Measurements from ENCODE around the gene KLHL17. TPM values are rescaled to one million over a fixed set of nuclear protein-coding genes. Genes with fewer than 3 reads are reported as not detected.

The KLHL17 gene
- polyA plus RNA-seq, 2 of the 4 experiments (the other 2 are of a cell fraction) = 5.7 to 21.6 TPM

DNA sequence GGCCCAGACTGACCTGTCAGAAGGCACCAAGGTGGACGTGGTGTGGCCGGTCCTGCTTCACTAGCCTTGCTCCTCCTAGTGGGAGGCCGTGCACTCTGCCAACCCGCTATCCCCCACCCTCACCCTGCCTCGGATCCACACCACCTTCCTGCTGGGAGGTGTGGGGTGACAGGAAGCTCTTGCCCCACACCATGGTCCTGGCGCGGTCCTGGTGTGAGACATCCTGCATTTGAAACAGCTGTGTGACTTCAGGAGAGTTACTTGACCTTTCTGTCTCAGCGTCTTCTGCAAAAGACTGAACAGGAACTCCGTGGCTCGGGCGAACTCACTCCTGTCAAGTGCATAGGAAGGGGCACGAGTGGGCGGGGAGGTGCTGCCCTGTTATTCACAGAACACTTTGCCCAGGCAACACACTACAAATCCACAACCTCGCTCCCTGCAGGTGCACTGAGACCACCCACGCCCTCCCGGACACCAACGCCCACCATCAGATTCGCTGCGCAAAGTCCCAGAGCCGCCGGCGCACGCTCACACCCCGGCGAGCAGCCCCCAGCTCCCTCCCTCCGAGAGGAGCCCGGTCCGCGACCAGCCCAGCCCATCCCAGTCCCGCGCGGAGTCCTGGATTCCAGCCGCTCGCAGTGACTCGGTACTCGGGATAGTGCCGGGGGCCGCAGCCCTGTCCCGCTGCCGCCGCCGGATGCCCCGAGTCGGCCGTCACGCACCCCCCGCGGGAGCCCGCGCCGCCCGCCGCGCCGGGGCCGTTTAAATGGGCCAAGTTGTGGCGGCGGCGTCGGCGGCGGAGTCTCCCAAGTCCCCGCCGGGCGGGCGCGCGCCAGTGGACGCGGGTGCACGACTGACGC, 37.0 kb upstream of the KLHL17 start, which contains the start of gene SAMD11 (continued):
- TF ChIP-seq, protein P1, sequence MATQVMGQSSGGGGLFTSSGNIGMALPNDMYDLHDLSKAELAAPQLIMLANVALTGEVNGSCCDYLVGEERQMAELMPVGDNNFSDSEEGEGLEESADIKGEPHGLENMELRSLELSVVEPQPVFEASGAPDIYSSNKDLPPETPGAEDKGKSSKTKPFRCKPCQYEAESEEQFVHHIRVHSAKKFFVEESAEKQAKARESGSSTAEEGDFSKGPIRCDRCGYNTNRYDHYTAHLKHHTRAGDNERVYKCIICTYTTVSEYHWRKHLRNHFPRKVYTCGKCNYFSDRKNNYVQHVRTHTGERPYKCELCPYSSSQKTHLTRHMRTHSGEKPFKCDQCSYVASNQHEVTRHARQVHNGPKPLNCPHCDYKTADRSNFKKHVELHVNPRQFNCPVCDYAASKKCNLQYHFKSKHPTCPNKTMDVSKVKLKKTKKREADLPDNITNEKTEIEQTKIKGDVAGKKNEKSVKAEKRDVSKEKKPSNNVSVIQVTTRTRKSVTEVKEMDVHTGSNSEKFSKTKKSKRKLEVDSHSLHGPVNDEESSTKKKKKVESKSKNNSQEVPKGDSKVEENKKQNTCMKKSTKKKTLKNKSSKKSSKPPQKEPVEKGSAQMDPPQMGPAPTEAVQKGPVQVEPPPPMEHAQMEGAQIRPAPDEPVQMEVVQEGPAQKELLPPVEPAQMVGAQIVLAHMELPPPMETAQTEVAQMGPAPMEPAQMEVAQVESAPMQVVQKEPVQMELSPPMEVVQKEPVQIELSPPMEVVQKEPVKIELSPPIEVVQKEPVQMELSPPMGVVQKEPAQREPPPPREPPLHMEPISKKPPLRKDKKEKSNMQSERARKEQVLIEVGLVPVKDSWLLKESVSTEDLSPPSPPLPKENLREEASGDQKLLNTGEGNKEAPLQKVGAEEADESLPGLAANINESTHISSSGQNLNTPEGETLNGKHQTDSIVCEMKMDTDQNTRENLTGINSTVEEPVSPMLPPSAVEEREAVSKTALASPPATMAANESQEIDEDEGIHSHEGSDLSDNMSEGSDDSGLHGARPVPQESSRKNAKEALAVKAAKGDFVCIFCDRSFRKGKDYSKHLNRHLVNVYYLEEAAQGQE (IDR thresholded peaks at IDR 0.05) = no peak
- TF ChIP-seq, protein P2, sequence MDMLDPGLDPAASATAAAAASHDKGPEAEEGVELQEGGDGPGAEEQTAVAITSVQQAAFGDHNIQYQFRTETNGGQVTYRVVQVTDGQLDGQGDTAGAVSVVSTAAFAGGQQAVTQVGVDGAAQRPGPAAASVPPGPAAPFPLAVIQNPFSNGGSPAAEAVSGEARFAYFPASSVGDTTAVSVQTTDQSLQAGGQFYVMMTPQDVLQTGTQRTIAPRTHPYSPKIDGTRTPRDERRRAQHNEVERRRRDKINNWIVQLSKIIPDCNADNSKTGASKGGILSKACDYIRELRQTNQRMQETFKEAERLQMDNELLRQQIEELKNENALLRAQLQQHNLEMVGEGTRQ (IDR thresholded peaks at IDR 0.05) = no peak
- TF ChIP-seq ZNF302 (CRISPR knock-in tag; IDR thresholded peaks at IDR 0.05) = no peak
- TF ChIP-seq GATA3 (IDR thresholded peaks at IDR 0.05; ENCODE audit: borderline replicate concordance) = no peak
- TF ChIP-seq, protein P3, sequence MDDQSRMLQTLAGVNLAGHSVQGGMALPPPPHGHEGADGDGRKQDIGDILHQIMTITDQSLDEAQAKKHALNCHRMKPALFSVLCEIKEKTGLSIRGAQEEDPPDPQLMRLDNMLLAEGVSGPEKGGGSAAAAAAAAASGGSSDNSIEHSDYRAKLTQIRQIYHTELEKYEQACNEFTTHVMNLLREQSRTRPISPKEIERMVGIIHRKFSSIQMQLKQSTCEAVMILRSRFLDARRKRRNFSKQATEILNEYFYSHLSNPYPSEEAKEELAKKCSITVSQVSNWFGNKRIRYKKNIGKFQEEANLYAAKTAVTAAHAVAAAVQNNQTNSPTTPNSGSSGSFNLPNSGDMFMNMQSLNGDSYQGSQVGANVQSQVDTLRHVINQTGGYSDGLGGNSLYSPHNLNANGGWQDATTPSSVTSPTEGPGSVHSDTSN (IDR thresholded peaks at IDR 0.05) = no peak
- TF ChIP-seq HOXB5 (CRISPR knock-in tag; IDR thresholded peaks at IDR 0.05) = no peak
- TF ChIP-seq HEYL (CRISPR knock-in tag; IDR thresholded peaks at IDR 0.05) = no peak
- TF ChIP-seq NFE2L2 (conservative IDR thresholded peaks at IDR 0.05; ENCODE audit: low read length) = no peak
- no peak for TF ChIP-seq RAD21 (conservative IDR thresholded peaks at IDR 0.05 in 1 of 2, IDR thresholded peaks at IDR 0.05 in 1 of 2)
- TF ChIP-seq CEBPB (IDR thresholded peaks at IDR 0.05) = no peak
- no peak for TF ChIP-seq MYC (IDR thresholded peaks at IDR 0.05; ENCODE audit: borderline replicate concordance, low read length)
- TF ChIP-seq MAZ (IDR thresholded peaks at IDR 0.05; ENCODE audit: borderline replicate concordance, low read depth, low read length) = no peak
- no peak for TF ChIP-seq FOSL2 (IDR thresholded peaks at IDR 0.05)
- TF ChIP-seq FOSL2 (CRISPR knock-in tag; IDR thresholded peaks at IDR 0.05) = no peak
- no peak for TF ChIP-seq EP300 (IDR thresholded peaks at IDR 0.05)
- no peak for TF ChIP-seq RARB (CRISPR knock-in tag; IDR thresholded peaks at IDR 0.05)
- TF ChIP-seq SMC3 (IDR thresholded peaks at IDR 0.05) = 0 out of 3 replicates have a peak, but pooled peaks have one; percentile 7
- TF ChIP-seq, protein P4, sequence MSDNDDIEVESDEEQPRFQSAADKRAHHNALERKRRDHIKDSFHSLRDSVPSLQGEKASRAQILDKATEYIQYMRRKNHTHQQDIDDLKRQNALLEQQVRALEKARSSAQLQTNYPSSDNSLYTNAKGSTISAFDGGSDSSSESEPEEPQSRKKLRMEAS (IDR thresholded peaks at IDR 0.05) = peak; percentile 22; the same call in 1 of the 2 replicates
- no peak for TF ChIP-seq TFCP2L1 (CRISPR knock-in tag; IDR thresholded peaks at IDR 0.05)
- TF ChIP-seq BHLHE40 (IDR thresholded peaks at IDR 0.05; ENCODE audit: low read depth, low read length) = no peak
- no peak for TF ChIP-seq RCOR1 (IDR thresholded peaks at IDR 0.05; ENCODE audit: low read depth, low read length)
- TF ChIP-seq CHD2 (IDR thresholded peaks at IDR 0.05; ENCODE audit: low read length, partially characterized antibody) = no peak
- no peak for TF ChIP-seq FOSB (CRISPR knock-in tag; IDR thresholded peaks at IDR 0.05)
- TF ChIP-seq ZFP36 (IDR thresholded peaks at IDR 0.05; ENCODE audit: borderline replicate concordance, partially characterized antibody) = peak; percentile 23
- peak in 1 of 2 experiments; percentile 49; a peak in 3 of 5 replicates for TF ChIP-seq JUN (IDR thresholded peaks at IDR 0.05)
- TF ChIP-seq, protein P5, sequence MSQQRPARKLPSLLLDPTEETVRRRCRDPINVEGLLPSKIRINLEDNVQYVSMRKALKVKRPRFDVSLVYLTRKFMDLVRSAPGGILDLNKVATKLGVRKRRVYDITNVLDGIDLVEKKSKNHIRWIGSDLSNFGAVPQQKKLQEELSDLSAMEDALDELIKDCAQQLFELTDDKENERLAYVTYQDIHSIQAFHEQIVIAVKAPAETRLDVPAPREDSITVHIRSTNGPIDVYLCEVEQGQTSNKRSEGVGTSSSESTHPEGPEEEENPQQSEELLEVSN (IDR thresholded peaks at IDR 0.05; ENCODE audit: borderline replicate concordance, low read depth) = no peak
- no peak for TF ChIP-seq CBX8 (IDR thresholded peaks at IDR 0.05)
- TF ChIP-seq ZC3H11A (IDR thresholded peaks at IDR 0.05) = no peak
- TF ChIP-seq, protein P6, sequence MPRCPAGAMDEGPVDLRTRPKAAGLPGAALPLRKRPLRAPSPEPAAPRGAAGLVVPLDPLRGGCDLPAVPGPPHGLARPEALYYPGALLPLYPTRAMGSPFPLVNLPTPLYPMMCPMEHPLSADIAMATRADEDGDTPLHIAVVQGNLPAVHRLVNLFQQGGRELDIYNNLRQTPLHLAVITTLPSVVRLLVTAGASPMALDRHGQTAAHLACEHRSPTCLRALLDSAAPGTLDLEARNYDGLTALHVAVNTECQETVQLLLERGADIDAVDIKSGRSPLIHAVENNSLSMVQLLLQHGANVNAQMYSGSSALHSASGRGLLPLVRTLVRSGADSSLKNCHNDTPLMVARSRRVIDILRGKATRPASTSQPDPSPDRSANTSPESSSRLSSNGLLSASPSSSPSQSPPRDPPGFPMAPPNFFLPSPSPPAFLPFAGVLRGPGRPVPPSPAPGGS (IDR thresholded peaks at IDR 0.05) = peak; percentile 54; the same call in 1 of the 3 replicates
- TF ChIP-seq RFX5 (IDR thresholded peaks at IDR 0.05) = no peak
- no peak for TF ChIP-seq EHF (CRISPR knock-in tag; IDR thresholded peaks at IDR 0.05)
- TF ChIP-seq ESRRA (IDR thresholded peaks at IDR 0.05; ENCODE audit: borderline replicate concordance, low read length) = no peak
- TF ChIP-seq HOXA7 (CRISPR knock-in tag; IDR thresholded peaks at IDR 0.05) = no peak
